ENCODE measurements around the gene STARD7. TPM values are rescaled to one million over a fixed set of nuclear protein-coding genes. Genes with fewer than 3 reads are reported as not detected.
"Not testable (repeated sequence)": the region's sequence is repeated elsewhere in the genome, so short reads cannot be mapped to it uniquely, and the experiment has no call there.

Gene STARD7
- total RNA-seq, 2 donors from 2014 or later = 202 to 225 TPM

- Mint-ChIP-seq H3K27me3 (ENCODE audit: low read depth) (no peaks in the 10 kb centered on the region), H3K4me3 (peak within 1 kb of the TSS; percentile 94 to 96), H3K27ac (peak within 1 kb of the TSS; percentile 94), H3K9me3 (no peaks in the 10 kb centered on the region), H3K4me1 (ENCODE audit: low read depth) (peaks cover 70% of the 10 kb centered on the region), H3K36me3 (ENCODE audit: insufficient read depth in 2 of 2) (peaks cover 19% of the 10 kb centered on the region in 2 donors)
- DNase-seq (peak; percentile 95 to 97), ATAC-seq (replicated peaks in 1 of 2) (peak; percentile 60 to 61)
Observed at GRCh38 chr2:96145036-96145847, 63.4 kb downstream of the STARD7 start, which contains the start of gene DUSP2. TSS of gene DUSP2 (minus strand) at chr2:96145440. CDS start at chr2:96145354, 86 bp downstream.

- peak; percentile 60 to 63 for DNase-seq
- Mint-ChIP-seq H3K27ac (peak overlapping the region; percentile 91), H3K36me3 (ENCODE audit: insufficient read depth in 2 of 2) (peaks cover 19 to 21% of the 10 kb centered on the region in 2 donors), H3K27me3 (ENCODE audit: low read depth) (no peaks in the 10 kb centered on the region), H3K9me3 (no peaks in the 10 kb centered on the region), H3K4me1 (ENCODE audit: low read depth) (peaks cover 70% of the 10 kb centered on the region), H3K4me3 (peak overlapping the region; percentile 91 to 96)
- ATAC-seq (replicated peaks in 1 of 2) = no peak
Observed at GRCh38 chr2:96144481-96145035, 64.1 kb downstream of the STARD7 start.

DNA sequence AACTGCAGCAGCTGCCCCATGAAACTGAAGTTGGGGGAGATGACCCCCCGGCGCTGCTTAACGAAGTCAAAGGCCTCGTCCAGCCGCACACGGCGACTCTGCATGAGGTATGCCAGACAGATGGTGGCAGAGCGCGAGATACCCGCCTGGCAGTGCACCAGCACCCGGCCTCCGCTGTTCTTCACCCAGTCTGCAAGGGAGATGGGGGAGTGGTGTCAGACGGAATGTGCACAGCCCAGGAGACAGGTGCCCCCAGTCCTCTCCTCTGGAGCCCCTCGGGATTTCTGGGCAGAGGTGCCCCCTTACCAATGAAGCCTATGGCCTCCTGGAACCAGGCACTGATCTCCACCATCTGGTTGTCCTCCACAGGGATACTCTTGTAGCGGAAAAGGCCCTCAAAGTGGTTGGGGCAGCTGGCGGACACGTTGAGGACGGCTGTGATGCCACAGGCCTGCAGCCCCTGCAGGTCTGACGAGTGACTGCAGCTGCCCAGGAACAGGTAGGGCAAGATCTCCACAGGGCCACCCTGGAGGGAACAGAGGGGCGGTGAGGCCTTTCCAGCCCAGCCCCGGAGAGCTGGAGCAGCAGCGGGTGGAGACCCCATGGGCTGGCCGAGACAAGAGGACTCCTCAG lies 64.7 kb downstream of the STARD7 start:
- peaks cover 70% of the 10 kb centered on the region for H3K4me1 Mint-ChIP-seq (ENCODE audit: low read depth)
- H3K27me3 Mint-ChIP-seq (ENCODE audit: low read depth) = no peaks in the 10 kb centered on the region
- peak overlapping the region; percentile 91 for H3K27ac Mint-ChIP-seq
- peak overlapping the region; percentile 91 to 96 for H3K4me3 Mint-ChIP-seq
- ATAC-seq (replicated peaks in 1 of 2) = no peak
- DNase-seq = peak; percentile 57 to 58
- H3K9me3 Mint-ChIP-seq = no peaks in the 10 kb centered on the region
- H3K36me3 Mint-ChIP-seq (ENCODE audit: insufficient read depth in 2 of 2) = peaks cover 19 to 21% of the 10 kb centered on the region in 2 donors

DNA sequence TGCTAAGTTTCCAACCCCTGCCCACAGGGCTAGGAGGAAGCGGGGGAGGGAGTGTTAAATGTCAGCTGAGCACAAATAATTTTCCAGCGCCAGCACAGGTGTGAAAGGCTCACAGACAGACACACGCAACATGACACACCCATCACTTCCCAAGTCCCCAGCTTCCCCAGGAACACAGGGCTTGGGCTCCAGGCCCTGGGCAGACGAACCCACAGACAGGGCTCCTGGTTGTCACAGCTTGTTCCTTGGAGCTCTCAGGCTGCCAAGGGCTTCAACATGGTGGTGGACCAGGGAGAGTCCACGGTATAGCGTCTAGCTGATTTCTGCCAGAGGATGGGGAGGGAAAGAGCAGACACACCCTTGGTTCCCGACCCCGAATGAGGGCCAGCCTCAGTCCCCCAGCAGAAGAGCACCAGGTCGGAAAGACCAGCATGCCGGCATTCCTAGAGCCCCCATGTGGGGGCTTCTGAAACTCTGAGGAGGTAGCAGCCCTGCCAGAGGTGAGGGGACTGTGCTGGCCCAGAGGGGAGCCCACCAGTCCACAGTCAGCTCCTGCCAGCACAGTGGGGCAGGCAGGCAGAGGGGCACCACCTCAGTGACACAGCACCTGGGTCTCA lies 65.3 kb downstream of the STARD7 start:
- H3K4me3 Mint-ChIP-seq = peak overlapping the region; percentile 91 to 96
- H3K27ac Mint-ChIP-seq = peak overlapping the region; percentile 91
- H3K36me3 Mint-ChIP-seq (ENCODE audit: insufficient read depth in 2 of 2) = peaks cover 19 to 21% of the 10 kb centered on the region in 2 donors
- no peaks in the 10 kb centered on the region for H3K27me3 Mint-ChIP-seq (ENCODE audit: low read depth)
- ATAC-seq (replicated peaks in 1 of 2) = no peak
- peaks cover 68% of the 10 kb centered on the region for H3K4me1 Mint-ChIP-seq (ENCODE audit: low read depth)
- peak in 1 of 2 donors; percentile 42 for DNase-seq
- no peaks in the 10 kb centered on the region for H3K9me3 Mint-ChIP-seq

DNA sequence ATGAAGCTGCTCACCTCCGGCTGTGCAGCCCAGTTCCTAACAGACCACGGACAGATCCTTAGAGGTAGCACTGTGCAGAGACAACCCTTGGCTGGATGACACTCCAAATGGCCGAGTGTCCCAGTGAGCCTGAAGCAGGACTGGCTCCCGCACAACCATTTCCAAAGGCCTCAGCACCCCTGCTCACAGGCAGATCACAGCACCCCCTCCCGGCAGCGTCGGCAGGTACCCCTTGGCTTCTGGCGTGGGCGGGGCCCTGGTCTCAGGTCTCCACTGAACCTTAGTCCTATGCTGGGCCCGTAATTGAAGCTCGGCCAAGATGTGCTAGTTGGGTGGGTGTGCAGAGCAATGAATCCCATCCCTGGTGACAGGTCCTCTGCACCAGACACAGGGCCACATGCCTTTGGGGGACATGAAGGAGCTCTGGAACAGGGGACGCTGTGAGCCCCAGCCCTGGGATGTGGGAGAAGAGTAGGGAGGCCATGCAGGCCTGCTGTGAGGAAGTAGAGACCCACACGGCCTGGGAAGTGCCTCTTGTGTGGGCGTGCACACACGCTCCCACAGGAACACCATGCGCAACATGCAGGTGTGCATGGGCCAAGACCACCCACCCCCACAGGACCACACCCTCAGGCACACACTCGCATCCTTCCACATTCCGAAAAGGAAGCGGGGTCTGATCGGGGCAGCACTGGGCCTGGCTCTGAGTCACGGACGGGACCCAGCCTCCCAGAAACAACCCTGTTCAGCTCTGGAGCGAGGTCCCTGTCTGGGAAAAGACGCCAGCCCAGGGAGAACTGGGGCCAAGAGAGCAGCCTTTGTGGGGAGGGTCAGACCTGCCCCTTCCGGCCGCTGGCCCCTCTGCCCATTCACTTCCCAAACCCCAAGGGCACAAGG lies 66.2 kb downstream of the STARD7 start:
- H3K27ac Mint-ChIP-seq = peak overlapping the region; percentile 91
- H3K36me3 Mint-ChIP-seq (ENCODE audit: insufficient read depth in 2 of 2) = peaks cover 19 to 21% of the 10 kb centered on the region in 2 donors
- H3K9me3 Mint-ChIP-seq = no peaks in the 10 kb centered on the region
- DNase-seq = peak; percentile 84 to 86
- H3K4me3 Mint-ChIP-seq = peak overlapping the region; percentile 91 to 96
- no peaks in the 10 kb centered on the region for H3K27me3 Mint-ChIP-seq (ENCODE audit: low read depth)
- peaks cover 64% of the 10 kb centered on the region for H3K4me1 Mint-ChIP-seq (ENCODE audit: low read depth)
- ATAC-seq (replicated peaks in 1 of 2) = peak; percentile 3 to 5

DNA sequence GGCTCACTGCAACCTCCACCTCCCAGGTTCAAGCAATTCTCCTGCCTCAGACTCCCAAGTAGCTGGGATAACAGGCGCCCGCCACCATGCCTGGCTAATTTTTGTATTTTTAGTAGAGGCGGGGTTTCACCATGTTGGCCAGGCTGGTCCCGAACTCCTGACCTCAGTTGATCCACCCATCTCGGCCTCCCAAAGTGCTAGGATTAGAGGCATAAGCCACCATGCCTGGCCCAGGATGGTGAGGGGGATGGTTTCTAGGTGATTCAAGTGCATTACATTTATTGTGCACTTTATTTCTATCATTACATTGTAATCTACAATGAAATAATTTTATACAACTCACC lies 67.0 kb downstream of the STARD7 start:
- Mint-ChIP-seq H3K4me3 (peak overlapping the region; percentile 91 to 96), H3K27ac (peak overlapping the region; percentile 91), H3K4me1 (ENCODE audit: low read depth) (peaks cover 55% of the 10 kb centered on the region), H3K36me3 (ENCODE audit: insufficient read depth in 2 of 2) (peaks cover 19 to 21% of the 10 kb centered on the region in 2 donors)
- ATAC-seq (replicated peaks in 1 of 2); H3K27me3 Mint-ChIP-seq (ENCODE audit: low read depth); DNase-seq; H3K9me3 Mint-ChIP-seq: not testable (repeated sequence)

DNA sequence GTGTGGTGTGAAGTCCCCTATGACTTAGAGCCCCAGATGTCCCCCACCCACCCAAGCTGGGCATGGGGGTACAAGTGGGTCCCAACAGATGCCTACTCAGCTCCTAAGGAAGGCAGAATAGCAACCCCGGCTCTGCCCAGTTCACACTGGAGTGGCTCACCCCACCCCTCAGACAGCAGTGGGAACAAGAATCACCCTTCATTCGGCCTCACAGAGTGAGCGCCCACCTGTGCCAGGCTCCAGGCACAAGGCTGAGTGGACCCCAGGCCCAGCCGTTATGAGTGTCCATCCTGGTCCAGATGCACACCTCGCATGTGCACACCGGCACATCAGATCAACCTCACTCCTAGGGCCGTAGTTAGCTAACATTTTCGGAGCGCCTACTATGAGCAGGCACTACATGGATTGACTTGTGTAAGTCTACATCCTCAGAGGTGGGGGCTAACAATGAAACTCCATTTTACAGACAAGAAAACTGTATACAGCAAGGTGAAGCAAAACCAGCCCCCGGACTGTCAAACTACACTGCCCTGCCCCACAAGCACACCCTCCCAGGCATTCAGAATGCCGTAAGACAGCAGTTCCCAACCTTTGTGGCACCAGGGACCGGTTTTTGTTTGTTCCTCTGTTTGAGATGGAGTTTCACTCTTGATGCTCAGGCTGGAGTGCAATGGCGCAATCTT lies 67.5 kb downstream of the STARD7 start:
- H3K36me3 Mint-ChIP-seq (ENCODE audit: insufficient read depth in 2 of 2) = peaks cover 19 to 21% of the 10 kb centered on the region in 2 donors
- ATAC-seq (replicated peaks in 1 of 2) (no peak), DNase-seq (no peak)

DNA sequence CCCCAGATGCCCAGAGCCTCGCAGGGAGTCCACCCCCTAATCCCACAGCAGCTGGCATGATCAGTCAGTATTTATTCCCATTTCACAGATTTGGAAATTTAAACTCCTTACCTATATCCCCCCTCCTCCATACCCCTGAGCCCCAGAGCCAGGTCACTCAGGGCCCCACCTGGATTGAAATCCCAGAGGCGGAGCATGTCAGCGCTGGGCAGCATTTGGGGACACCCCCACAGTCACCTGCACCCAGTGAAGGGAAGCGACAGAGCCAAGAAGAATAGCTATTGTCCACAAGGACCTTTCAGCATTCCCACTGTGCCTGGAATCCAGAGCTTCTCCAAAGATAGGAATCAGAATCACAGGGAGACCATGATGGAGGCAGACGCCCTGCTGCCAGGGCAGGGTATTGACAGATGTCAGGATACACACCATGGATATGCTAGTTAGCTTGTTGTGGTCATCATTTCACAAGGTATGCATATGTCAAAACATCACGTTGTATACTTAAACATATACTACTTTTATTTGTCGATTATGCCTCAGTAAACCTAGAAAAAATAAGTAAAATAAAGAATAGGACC lies 69.4 kb downstream of the STARD7 start:
- Mint-ChIP-seq H3K4me3 (peak overlapping the region in 1 of 2 donors; percentile 44), H3K9me3 (no peaks in the 10 kb centered on the region), H3K4me1 (ENCODE audit: low read depth) (peaks cover 45% of the 10 kb centered on the region), H3K27ac (peak overlapping the region; percentile 44), H3K36me3 (ENCODE audit: insufficient read depth in 2 of 2) (peaks cover 15 to 19% of the 10 kb centered on the region in 2 donors), H3K27me3 (ENCODE audit: low read depth) (no peaks in the 10 kb centered on the region)
- ATAC-seq (replicated peaks in 1 of 2) (no peak), DNase-seq (no peak)

More for the DNA sequence above, 67.5 kb downstream of the STARD7 start:
- Mint-ChIP-seq H3K4me3 (peak overlapping the region; percentile 91 to 96), H3K27me3 (ENCODE audit: low read depth) (no peaks in the 10 kb centered on the region), H3K27ac (peak overlapping the region; percentile 33), H3K4me1 (ENCODE audit: low read depth) (peaks cover 50% of the 10 kb centered on the region), H3K9me3 (no peaks in the 10 kb centered on the region)

GRCh38 chr2:96138179-96139145 lies 70.2 kb downstream of the STARD7 start, which contains the start of gene ASTL:
TSS of gene ASTL (minus strand) at chr2:96138502. CDS start at chr2:96138436, 66 bp downstream.
- H3K4me1 Mint-ChIP-seq (ENCODE audit: low read depth) = peaks cover 45% of the 10 kb centered on the region
- H3K27me3 Mint-ChIP-seq (ENCODE audit: low read depth) = no peaks in the 10 kb centered on the region
- peak within 1 kb of the TSS; percentile 81 for H3K27ac Mint-ChIP-seq
- H3K36me3 Mint-ChIP-seq (ENCODE audit: insufficient read depth in 2 of 2) = peaks cover 8 to 11% of the 10 kb centered on the region in 2 donors
- peak; percentile 63 to 69 for DNase-seq
- no peaks in the 10 kb centered on the region for H3K9me3 Mint-ChIP-seq
- peak within 1 kb of the TSS in 1 of 2 donors; percentile 44 for H3K4me3 Mint-ChIP-seq
- peak; percentile 27 to 34 for ATAC-seq (replicated peaks in 1 of 2)

DNA sequence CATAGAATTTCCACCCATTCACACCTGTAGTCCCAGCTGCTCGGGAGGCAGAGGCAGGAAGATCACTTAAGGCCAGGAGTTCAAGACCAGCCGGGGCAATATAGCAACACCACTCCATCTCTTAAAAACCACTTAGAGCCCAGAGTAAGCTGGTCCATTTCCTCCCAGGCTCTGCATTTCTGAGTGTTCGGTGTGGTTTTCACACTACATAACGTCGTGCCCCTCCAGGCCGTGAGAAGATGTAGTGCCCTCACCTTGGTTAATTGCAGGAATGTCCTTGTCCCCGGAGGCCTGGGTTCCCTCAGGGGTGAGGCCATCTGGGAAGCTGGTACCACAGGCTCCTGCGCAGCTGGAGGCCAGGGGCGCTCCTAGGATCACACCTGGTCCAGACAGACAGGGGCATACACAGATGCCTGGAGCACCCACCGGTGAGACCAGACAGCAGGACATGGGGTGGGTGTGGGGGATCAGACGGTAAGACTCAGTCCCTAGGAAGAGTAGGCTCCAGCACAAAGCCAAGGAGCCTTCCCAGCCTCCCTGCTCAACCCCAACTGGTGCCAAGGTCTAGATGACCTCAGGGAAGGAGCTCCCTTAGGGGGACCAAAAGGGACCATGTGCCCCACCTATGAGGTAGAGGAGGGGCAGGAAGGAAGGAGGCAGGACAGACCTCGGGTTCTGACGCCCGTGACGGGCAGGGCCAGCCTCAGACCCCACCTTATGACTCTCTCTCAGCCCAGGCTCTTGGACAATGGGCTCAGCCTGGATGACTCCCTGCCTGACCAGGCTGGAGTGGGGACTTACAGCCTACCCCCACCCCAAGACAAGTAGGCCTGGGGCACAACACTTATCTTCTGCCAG lies 71.1 kb downstream of the STARD7 start:
- H3K27ac Mint-ChIP-seq = peak overlapping the region; percentile 81
- H3K36me3 Mint-ChIP-seq (ENCODE audit: insufficient read depth in 2 of 2) = peaks cover 5 to 6% of the 10 kb centered on the region in 2 donors
- H3K4me3 Mint-ChIP-seq = no peak overlapping the region

More for the DNA sequence above, 71.1 kb downstream of the STARD7 start:
- H3K4me1 Mint-ChIP-seq (ENCODE audit: low read depth) = peaks cover 46% of the 10 kb centered on the region
- no peaks in the 10 kb centered on the region for H3K27me3 Mint-ChIP-seq (ENCODE audit: low read depth)
- DNase-seq (no peak), ATAC-seq (replicated peaks in 1 of 2) (peak in 1 of 2 donors; percentile 0)
- H3K9me3 Mint-ChIP-seq = no peaks in the 10 kb centered on the region

Measured in activated T-cell treated with anti-CD3 and anti-CD28 coated beads, Interleukin-2, amount 50 U/mL, for 72 hours (primary cell).